ENCODE measurements around the gene DUSP5.

DNA sequence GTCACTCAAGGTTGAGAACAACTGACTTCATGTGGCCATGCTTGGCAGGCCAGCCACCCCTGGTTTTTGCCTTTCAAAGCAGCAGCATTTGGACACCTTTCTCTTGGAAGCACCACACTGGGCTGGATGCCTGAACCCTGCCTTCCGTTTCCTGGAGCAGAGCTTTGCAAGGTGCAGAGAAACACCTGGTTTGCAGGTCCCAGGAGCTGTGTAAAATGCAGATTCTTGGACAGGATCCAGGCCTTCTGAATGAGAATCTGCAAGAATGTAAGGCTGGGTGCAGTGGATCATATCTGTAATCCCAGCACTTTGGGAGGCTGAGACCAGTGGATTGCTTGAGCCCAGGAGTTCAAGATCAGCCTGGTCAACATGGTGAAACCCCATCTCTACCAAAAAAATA, 18.0 kb upstream of the DUSP5 start:
- TF ChIP-seq RAD21 (IDR thresholded peaks at IDR 0.05; ENCODE audit: low read depth) (no peak; the same call in 1 of the 2 replicates), EP300 (IDR thresholded peaks at IDR 0.05; ENCODE audit: borderline replicate concordance) (no peak)

All from Ishikawa (cell line).